Mononuclear cell (primary cell): ENCODE results near the gene IARS2. TPM values are rescaled to one million over a fixed set of nuclear protein-coding genes. Genes with fewer than 3 reads are reported as not detected.
"Not testable (repeated sequence)": the region's sequence is repeated elsewhere in the genome, so short reads cannot be mapped to it uniquely, and the experiment has no call there.

Experiments
- H3K27me3 ChIP-seq: 2 replicates; pipeline ENCODE4 v1.6.0; 2011; ENCODE audit warnings: low read length, control low read depth; ENCODE audit not compliant: insufficient read depth
- H3K4me1 ChIP-seq: 2 replicates; pipeline ENCODE4 v1.5.1; 2011; ENCODE audit warnings: mild to moderate bottlenecking, low read length, control low read depth; ENCODE audit not compliant: insufficient read depth
- H3K4me3 ChIP-seq: 2 replicates; pipeline ENCODE4 v1.5.1; 2011; ENCODE audit warnings: mild to moderate bottlenecking, low read length, moderate library complexity
- H3K9me3 ChIP-seq: 2 replicates; pipeline ENCODE4 v1.5.1; 2011; ENCODE audit warnings: low read depth, mild to moderate bottlenecking, control low read depth, low read length
- total RNA-seq: library from RNA; depleted of rRNA; stranded (reverse); fragments of >200 nt; gene quantifications from one replicate; pipeline ENCODE4 v1.2.3, GENCODE V29; 2012

Gene IARS2
- total RNA-seq, 1 donor = 30.7 TPM

DNA sequence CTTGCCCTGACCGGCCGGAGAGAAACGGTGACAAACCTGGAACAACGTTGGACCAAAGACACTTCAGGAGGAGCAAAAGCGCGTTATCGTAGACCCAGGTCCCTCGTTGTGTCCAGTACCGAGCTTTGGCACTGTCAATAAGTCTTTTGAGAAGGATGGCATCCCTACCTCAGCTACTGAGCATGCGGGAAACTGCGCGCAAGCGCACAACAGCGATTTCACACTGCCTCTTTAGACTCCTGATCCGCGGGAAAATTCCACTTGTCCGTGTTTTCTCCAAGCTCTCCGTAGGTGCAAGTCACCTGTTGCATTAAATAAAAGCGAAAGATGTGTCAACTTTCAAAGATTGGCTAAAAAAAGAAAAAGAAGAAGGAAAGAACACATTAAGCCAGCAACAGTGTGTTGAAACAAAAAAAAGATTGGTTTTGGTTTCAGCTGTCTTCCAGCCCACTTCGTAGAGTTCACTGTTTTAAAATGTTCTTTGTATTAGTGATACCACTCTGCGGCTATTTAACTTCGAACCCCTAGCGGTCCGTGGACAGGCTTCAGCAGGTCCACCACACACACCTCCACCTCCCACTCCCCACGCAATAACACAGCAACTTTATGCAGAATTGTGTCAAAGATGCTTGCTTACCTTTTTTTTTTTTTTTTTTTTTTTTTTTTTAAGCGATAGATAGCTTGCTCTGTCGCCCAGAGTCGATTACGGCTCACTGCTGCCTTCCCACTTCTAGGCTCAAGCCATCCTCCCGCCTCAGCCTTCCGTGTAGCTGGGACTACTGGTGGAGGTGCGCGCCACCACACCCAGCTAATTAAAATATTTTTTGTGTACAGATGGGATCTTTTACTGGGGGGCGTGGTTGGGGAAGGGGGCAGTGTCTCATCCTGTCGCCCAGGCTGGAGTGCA lies 4.0 kb upstream of the IARS2 start, which contains the start of gene BPNT1:
TSS of gene BPNT1 (minus strand) at position 139 of the 907 bp plus-strand sequence. CDS start 9,942 bp downstream, outside the sequence.
- H3K27me3 ChIP-seq = no peaks in the 10 kb centered on the region
- peak within 1 kb of the TSS; percentile 71 for H3K4me3 ChIP-seq
- H3K9me3 ChIP-seq = no peaks in the 10 kb centered on the region
- H3K4me1 ChIP-seq = peaks cover 26% of the 10 kb centered on the region

DNA sequence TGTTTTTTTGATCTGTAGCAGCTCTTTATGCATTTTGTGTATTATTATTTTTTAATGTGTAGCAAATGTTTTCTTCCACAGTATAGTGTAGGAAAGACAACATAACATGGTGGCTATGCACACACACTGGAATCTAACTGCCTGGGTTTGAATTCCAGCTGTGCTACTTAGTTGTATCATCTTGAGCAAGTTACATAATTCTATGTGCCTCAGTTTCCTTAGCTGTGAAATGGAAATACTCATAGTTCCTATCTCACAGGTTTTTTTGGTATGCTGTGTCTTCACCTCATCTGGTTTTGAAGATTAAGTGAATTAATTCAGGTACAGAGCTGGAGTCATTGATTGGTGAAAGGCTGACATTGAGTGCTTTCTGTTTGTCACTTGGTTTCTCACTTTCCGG lies 1.2 kb upstream of the IARS2 start:
- Histone ChIP-seq H3K9me3 (no peaks in the 10 kb centered on the region), H3K27me3 (no peaks in the 10 kb centered on the region), H3K4me3 (no peak overlapping the region), H3K4me1 (peaks cover 34% of the 10 kb centered on the region)

DNA sequence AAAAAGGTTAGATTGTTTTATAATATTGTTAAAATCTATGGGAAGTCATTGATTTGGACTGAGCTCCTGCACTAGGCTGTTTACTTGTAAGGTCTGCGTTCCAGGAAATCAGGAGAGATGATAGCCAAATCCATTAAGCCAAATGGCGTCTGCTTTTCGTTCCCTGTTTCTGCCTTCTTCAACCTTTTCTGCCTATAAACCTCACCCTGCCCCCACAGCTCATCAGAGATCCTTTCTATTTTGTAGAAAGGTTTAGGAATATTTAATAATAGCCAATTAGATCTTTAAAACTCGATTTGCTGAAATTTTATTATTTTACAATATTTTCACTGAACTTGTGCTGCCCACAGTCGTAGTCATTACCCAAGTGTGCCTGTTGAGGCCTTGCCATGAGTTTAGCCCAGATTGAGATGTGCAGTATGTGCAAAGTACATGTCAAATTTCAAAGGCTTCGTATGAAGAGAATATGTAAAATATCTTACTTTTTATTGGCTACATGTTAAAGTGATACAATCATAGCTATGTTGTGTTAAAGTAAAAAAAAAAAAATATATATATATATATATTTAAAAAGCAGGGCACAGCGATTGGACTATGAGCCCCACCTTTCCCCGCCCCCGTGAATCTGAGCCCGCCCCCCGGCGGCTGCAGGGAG lies 444 bp upstream of the IARS2 start:
- H3K27me3 ChIP-seq = no peaks in the 10 kb centered on the region
- H3K9me3 ChIP-seq = no peaks in the 10 kb centered on the region
- no peak overlapping the region for H3K4me3 ChIP-seq
- H3K4me1 ChIP-seq = peaks cover 34% of the 10 kb centered on the region

DNA sequence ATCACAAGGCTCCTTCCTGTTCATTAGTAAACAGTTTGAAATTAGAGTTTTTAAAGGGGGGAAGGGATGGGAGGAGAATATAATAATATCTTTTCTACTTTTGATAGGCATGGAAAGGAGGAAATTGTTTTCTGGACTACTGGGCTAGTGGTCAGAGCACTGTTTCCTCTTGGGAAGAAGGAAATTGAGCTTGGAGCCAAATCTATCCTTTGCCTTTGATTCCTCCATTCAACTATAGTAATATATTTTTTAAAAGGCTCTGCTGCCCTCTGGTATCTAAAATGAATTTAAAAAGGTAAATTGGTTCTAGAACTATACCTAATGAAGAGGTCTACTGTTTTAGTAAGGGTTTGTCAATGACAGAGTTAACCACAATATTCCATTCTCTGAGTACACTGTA lies 5.9 kb downstream of the IARS2 start:
- Histone ChIP-seq H3K27me3 (no peaks in the 10 kb centered on the region), H3K4me1 (peaks cover 9% of the 10 kb centered on the region), H3K4me3 (no peak overlapping the region), H3K9me3 (no peaks in the 10 kb centered on the region)

DNA sequence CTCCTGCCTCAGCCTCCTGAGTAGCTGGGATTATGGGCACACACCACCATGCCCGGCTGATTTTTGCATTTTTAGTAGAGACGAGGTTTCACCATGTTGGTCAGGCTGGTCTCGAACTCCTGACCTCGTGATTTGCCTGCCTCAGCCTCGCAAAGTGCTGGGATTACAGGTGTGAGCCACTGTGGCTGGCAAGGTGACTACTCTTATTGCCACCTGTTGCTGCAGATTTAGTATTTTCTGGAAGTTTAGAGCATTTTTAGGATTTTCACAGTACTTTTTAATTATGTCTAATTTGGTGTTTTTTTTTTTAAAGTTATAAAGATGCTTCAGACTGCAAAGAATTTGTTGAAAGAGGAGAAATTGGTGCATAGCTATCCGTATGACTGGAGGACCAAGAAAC lies 16.5 kb downstream of the IARS2 start:
- not testable (repeated sequence) for H3K27me3 ChIP-seq, H3K4me1 ChIP-seq, H3K4me3 ChIP-seq, H3K9me3 ChIP-seq

DNA sequence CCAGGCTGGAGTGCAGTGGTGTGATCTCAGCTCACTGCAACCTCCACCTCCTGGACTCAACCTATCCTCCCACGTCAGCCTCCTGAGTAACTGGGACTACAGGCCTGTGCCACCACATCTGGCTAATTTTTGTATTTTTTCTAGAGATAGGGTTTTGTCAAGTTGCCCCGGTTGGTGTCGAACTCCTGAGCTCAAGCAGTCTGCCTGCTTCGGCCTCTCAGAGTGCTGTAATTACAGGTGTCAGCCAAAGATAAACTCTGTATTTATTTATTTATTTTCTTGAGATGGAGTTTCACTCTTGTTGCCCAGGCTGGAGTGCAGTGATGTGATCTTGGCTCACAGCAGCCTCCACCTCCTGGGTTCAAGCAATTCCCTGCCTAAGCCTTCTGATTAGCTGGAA lies 18.7 kb downstream of the IARS2 start:
- not testable (repeated sequence) for H3K4me3 ChIP-seq, H3K27me3 ChIP-seq, H3K9me3 ChIP-seq, H3K4me1 ChIP-seq

DNA sequence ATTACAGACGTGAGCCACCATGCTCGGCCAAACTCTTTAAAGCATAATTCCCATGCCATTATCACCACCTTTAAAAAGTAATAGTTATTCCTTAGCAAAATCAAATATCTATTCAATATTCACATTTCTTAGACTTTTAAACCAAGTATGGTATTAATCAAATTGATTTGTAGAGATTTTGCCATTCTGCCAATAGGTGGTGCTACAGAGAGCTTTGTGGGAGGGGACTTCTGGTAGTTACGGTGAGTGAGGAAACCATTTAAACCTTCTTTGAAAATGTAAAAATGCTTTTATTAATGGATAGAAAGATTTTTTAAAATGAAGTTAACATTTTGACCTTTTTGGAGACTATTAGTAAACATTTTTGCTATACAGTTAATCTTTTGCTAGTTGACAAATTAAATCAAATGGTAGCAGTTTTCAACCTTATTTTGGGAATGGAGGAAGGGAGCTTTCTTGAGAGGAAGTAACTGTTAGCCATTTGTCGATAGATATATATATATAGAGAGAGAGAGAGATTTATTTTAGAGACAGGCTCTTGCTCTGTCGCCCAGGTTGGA lies 19.3 kb downstream of the IARS2 start:
- H3K4me1 ChIP-seq = no peaks in the 10 kb centered on the region
- no peaks in the 10 kb centered on the region for H3K9me3 ChIP-seq
- no peaks in the 10 kb centered on the region for H3K27me3 ChIP-seq
- H3K4me3 ChIP-seq = no peak overlapping the region

DNA sequence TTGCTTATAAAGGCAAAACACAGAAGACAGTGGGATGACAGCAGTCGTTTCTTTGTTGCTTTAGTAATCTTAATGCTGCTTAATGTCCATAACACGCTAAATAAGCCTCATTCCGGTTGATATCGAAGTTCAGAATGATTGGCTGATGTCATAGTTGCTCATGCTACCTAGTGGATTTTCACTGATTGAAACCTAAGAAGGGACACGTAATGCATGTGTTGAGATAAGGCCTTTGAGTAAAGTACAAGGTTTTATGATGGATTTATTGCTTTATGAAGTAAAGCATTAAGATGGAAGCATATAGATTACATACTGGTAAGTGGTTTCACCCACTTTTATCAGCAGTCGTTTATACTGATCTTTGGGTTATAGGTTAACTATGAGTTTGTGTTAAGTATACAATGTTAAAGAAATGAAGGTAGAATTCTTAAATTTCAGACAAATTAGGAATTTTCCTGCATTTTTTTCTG lies 25.1 kb downstream of the IARS2 start:
- H3K4me1 ChIP-seq = no peaks in the 10 kb centered on the region
- H3K27me3 ChIP-seq = no peaks in the 10 kb centered on the region
- no peaks in the 10 kb centered on the region for H3K9me3 ChIP-seq
- no peak overlapping the region for H3K4me3 ChIP-seq

DNA sequence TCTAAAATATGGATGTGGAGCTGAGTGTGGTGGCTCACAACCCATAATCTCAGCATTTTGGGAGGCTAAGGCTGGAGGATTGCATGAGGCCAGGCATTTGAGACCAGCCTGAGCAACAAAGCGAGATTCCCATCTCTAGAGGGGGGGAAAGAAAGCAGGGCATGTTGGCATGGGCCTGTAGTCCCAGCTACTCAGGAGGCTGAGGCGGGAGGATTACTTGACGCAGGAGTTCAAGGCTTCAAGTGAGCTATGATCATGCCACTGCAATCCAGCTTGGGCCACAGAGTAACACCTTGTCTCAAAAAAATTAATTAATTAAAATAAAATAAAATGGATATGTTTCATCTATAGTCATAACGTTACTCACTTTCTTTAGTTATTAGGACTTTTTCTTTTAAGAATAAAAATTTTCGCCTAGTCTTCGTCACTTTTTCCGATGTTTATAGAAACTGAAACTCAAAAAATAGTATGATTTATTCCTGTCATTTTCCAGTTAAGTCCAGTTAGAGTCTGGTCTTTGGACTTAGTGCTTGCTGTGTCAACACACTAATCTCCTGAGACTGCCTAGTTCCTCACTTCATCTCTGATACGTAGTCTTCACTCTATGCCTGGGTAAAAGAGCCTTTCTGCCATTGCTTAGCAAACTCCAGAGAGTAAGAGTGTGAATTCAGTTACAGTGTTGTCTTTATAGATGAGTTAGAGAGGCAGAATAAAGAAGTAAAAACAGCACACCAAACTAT lies 28.0 kb downstream of the IARS2 start:
- Histone ChIP-seq H3K4me3 (no peak overlapping the region), H3K4me1 (no peaks in the 10 kb centered on the region), H3K27me3 (no peaks in the 10 kb centered on the region), H3K9me3 (no peaks in the 10 kb centered on the region)

DNA sequence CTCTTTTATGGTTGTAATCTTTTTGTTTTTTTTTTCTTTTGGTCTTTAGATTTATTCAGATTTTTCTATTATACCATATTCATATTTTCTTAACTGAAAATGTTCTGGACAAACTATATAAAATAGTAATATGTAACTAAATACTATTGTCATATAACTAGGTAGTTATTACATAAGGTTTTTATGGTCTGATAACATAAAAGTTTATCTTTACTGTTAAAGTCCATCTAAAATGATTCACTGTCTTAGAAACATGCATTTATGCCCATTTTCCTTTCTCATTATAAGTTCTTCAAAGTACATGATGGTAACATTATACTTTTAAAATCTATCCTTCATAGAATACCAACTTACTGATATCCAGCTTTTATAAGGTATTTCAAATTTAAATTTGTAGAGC lies 29.1 kb downstream of the IARS2 start:
- H3K4me3 ChIP-seq = no peak overlapping the region
- no peaks in the 10 kb centered on the region for H3K27me3 ChIP-seq
- H3K4me1 ChIP-seq = no peaks in the 10 kb centered on the region
- no peaks in the 10 kb centered on the region for H3K9me3 ChIP-seq

DNA sequence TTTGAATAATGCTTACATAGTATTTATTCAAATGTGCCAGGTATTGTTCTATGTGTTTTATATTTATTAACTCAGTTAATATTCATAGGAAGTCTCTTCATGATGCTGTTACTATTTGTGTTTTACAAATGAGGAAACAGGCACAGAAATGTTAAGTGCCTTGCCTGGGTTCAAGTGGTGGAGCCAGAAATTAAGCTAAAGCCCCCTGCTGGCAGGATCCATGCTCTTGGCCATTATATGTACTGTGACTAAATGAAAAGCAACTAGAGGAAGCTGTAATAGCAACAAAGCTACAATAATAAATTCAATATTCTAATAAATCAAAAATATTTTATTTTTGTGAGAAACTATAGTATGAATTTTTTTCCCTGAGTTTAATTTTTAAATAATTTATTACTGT lies 30.0 kb downstream of the IARS2 start:
- no peaks in the 10 kb centered on the region for H3K4me1 ChIP-seq
- H3K27me3 ChIP-seq = no peaks in the 10 kb centered on the region
- H3K4me3 ChIP-seq = no peak overlapping the region
- no peaks in the 10 kb centered on the region for H3K9me3 ChIP-seq

DNA sequence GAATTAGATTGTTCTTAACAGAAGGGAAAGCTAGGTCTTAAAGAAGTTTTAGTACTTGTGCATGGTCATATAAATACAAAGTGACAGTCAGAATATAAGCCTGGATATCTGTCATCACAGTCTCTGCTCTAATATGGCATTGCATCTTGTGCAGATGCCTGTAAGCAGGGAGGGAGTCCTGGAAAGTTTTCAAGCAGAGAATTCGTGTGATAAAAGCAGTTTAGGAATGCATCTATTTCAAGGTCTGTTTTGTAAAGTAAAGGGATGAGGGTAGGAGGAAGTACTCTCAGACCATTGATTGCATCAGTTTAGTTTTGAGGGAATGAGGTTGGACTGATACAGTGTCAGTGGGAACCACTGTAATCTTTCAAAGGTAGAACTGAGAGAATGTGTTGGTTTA lies 30.6 kb downstream of the IARS2 start:
- Histone ChIP-seq H3K9me3 (no peaks in the 10 kb centered on the region), H3K4me3 (no peak overlapping the region), H3K27me3 (no peaks in the 10 kb centered on the region), H3K4me1 (no peaks in the 10 kb centered on the region)

DNA sequence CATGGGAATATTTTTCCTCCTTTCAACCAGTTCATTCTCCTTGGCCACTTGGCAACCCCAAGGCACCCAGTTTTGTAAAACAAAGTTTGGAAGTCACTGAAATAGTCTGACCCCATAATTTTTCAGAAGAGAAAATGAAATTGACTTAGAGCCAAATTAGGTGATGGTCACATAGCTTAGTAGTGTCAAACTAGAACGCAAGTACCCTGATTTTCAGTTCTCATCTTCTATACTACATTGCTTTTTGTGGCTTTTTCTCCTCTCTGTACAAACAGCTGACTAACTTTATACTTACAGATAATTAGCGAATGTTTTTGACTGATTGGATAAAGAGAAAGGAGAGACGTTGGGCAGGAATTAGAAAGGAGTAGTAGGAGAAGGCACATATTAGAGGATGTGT lies 33.1 kb downstream of the IARS2 start:
- Histone ChIP-seq H3K9me3 (no peaks in the 10 kb centered on the region), H3K27me3 (no peaks in the 10 kb centered on the region), H3K4me3 (no peak overlapping the region), H3K4me1 (no peaks in the 10 kb centered on the region)

DNA sequence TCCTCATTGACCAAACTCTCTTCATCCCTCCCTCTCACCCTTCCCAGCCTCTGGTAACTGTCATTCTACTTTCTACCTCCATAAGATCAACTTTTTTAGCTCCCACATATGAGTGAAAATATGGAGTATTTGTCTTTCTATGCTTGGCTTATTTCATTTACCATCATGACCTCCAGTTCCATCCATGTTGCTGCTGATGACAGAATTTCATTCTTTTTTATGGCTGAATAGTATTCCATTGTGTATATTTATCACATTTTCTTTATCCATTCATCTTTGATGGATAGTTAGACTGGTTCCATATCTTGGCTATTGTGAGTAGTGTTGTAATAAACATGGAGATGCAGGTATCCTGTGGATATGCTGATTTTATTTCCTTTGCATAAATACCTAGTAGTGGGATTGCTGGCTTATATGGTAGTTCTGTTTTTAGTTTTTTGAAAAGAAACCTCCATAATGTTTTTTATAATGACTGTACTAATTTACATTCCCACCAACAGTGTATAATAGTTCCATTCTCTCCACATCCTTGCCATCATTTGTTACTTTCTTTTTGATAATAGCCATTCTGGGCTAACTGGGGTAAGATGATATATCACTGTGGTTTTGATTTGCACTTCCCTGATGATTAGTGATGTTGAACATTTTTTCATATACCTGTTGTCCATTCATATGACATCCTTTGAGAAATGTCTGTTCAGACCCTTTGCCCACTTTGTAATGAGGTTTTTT lies 35.7 kb downstream of the IARS2 start:
- no peak overlapping the region for H3K4me3 ChIP-seq
- H3K27me3 ChIP-seq = no peaks in the 10 kb centered on the region
- no peaks in the 10 kb centered on the region for H3K9me3 ChIP-seq
- no peaks in the 10 kb centered on the region for H3K4me1 ChIP-seq
